Sigmoid colon (tissue), 7 donors: ENCODE measurements around the gene CORO6. TPM values are rescaled to one million over a fixed set of nuclear protein-coding genes. Genes with fewer than 3 reads are reported as not detected.

Experiments
- DNase-seq: peaks from one replicate; pipeline ENCODE4 v3.0.0-alpha.2; 2019
- H3K27ac ChIP-seq, 4 donors: fragments of 200-600 bp; sonication (generic); one replicate each; pipeline ENCODE4 v1.5.1; 2016 to 2019; ENCODE audit warnings: mild to moderate bottlenecking in 1 of 4
- H3K27me3 ChIP-seq, 3 donors: fragments of 200-600 bp; sonication (generic); one replicate each; pipeline ENCODE4 v1.5.1; 2019; ENCODE audit warnings: mild to moderate bottlenecking in 1 of 3
- H3K36me3 ChIP-seq, 4 donors: fragments of 200-600 bp; sonication (generic); one replicate each; pipeline ENCODE4 v1.5.1; 2016 to 2019
- H3K4me1 ChIP-seq, 4 donors: fragments of 200-600 bp; sonication (generic); one replicate each; pipeline ENCODE4 v1.5.1; 2017 to 2019
- H3K4me3 ChIP-seq, 4 donors: fragments of 200-600 bp; sonication (generic); one replicate each; pipeline ENCODE4 v1.5.1; 2017 to 2019; ENCODE audit warnings: mild to moderate bottlenecking in 2 of 4, moderate library complexity in 1 of 4
- H3K9me3 ChIP-seq, 4 donors: fragments of 200-600 bp in 3 of 4; sonication (generic) in 3 of 4; one replicate each; pipeline versions ENCODE4 v1.5.1 to v1.6.1; 2013 to 2019
- CTCF ChIP-seq, 4 experiments: fragments of 450-650 bp in 3 of 4; fragments of 200-600 bp in 1 of 4; IDR thresholded peaks; one replicate each; pipeline ENCODE4 v1.5.1; 2016 to 2019; ENCODE audit warnings: antibody characterized with exemption in 4 of 4, mild to moderate bottlenecking in 3 of 4, moderate library complexity in 2 of 4
- EP300 ChIP-seq, 4 donors: sonication (generic); formaldehyde crosslinking; IDR thresholded peaks; one replicate each; pipeline ENCODE4 v1.6.1; 2017; ENCODE audit warnings: antibody characterized with exemption in 4 of 4
- POLR2A ChIP-seq, 2 donors: fragments of 450-650 bp; IDR thresholded peaks; one replicate each; pipeline ENCODE4 v1.6.1; 2016; ENCODE audit warnings: antibody characterized with exemption in 2 of 2, mild to moderate bottlenecking in 2 of 2, moderate library complexity in 2 of 2
- POLR2AphosphoS5 ChIP-seq, 4 donors: sonication (generic); formaldehyde crosslinking; IDR thresholded peaks; one replicate each; pipeline ENCODE4 v1.6.1; 2017; ENCODE audit warnings: antibody characterized with exemption in 4 of 4
- WGBS, 2 donors: extraction: QIAGEN DNeasy Blood & Tissue Kit; methylation state at CpG; one replicate each; pipeline ENCODE4 v1.1.7; 2013; 5-methylcytosine and 5-hydroxymethylcytosine counted together
- intact Hi-C: fragments of 100-400 bp; cut with DNase I; formaldehyde crosslinking; loops from one replicate; pipeline ENCODE4 v1.15.1; 2023
- polyA plus RNA-seq, 3 donors: library from polyadenylated mRNA; stranded (reverse); fragments of 200-250 nt; gene quantifications; one replicate each; pipeline ENCODE4 v1.2.3, GENCODE V29; 2013
- total RNA-seq, 4 donors: library from RNA; depleted of rRNA; stranded (reverse); fragments of >200 nt; gene quantifications; one replicate each; pipeline ENCODE4 v1.1.0, GENCODE V29; 2016
- donor health status: healthy with polysubstance abuse.
- donor health status: Bipolar disorder and iron deficiency.
- donor health status: healthy.

The CORO6 gene
- total and polyA plus RNA-seq, 7 donors: 0.23 to 94.4 (median 23.9) TPM

GRCh38 chr17:29591737-29592608 is 30.7 kb downstream of the CORO6 start:
- Histone ChIP-seq H3K27ac (peak overlapping the region; percentile 78 to 92 (median 90)), H3K4me1 (peaks cover 0 to 68% (median 61%) of the 10 kb centered on the region in 4 donors), H3K27me3 (no peaks in the 10 kb centered on the region), H3K36me3 (no peaks in the 10 kb centered on the region), H3K4me3 (peak overlapping the region in 3 of 4 donors; percentile 10 to 90 (median 35)), H3K9me3 (no peaks in the 10 kb centered on the region)
- TF ChIP-seq POLR2AphosphoS5 (IDR thresholded peaks at IDR 0.05) (peak in 3 of 4 donors; percentile 27 to 44 (median 39)), EP300 (IDR thresholded peaks at IDR 0.05) (no peak), CTCF (IDR thresholded peaks at IDR 0.05) (peak; percentile 93 to 99 (median 97)), POLR2A (IDR thresholded peaks at IDR 0.05) (peak in 1 of 2 donors; percentile 39)
- 4 to 13% methylated on average over 25 of the region's 25 CpGs for WGBS, 2 donors
- intact Hi-C loops: loop anchor here (1.0 kb wide), 2 partner anchors 12 to 21 kb away; no protein-coding TSS in a partner anchor
- DNase-seq: peak; percentile 93

- TF ChIP-seq EP300 (IDR thresholded peaks at IDR 0.05): no peak
- no peak for TF ChIP-seq CTCF (IDR thresholded peaks at IDR 0.05)
- no peak for TF ChIP-seq POLR2A (IDR thresholded peaks at IDR 0.05)
- no peak for TF ChIP-seq POLR2AphosphoS5 (IDR thresholded peaks at IDR 0.05)
- H3K9me3 ChIP-seq: no peaks in the 10 kb centered on the region
- H3K27me3 ChIP-seq: no peaks in the 10 kb centered on the region
- peak overlapping the region; percentile 78 to 92 (median 90) for H3K27ac ChIP-seq
- peaks cover 0 to 74% (median 68%) of the 10 kb centered on the region in 4 donors for H3K4me1 ChIP-seq
- 18 to 49% methylated on average over 31 of the region's 31 CpGs for WGBS, 2 donors
- H3K36me3 ChIP-seq: no peaks in the 10 kb centered on the region
- peak overlapping the region in 3 of 4 donors; percentile 10 to 90 (median 35) for H3K4me3 ChIP-seq
- DNase-seq: peak; percentile 86
- intact Hi-C loops: loop anchor here (1.0 kb wide), 2 partner anchors 11 to 22 kb away; no protein-coding TSS in a partner anchor
These were observed 31.5 kb downstream of the CORO6 start for GRCh38 chr17:29591146-29591736.

- H3K36me3 ChIP-seq: no peaks in the 10 kb centered on the region
- intact Hi-C loops: loop anchor here (1.0 kb wide), 2 partner anchors 10 to 23 kb away; no protein-coding TSS in a partner anchor
- peaks cover 0 to 78% (median 71%) of the 10 kb centered on the region in 4 donors for H3K4me1 ChIP-seq
- TF ChIP-seq POLR2A (IDR thresholded peaks at IDR 0.05): no peak
- H3K27me3 ChIP-seq: no peaks in the 10 kb centered on the region
- H3K27ac ChIP-seq: peak overlapping the region; percentile 78 to 92 (median 90)
- H3K4me3 ChIP-seq: peak overlapping the region in 3 of 4 donors; percentile 51 to 90 (median 77)
- peak; percentile 77 for DNase-seq
- no peaks in the 10 kb centered on the region for H3K9me3 ChIP-seq
- WGBS, 2 donors: 46 to 69% methylated on average over 30 of the region's 30 CpGs
These were observed 32.1 kb downstream of the CORO6 start for GRCh38 chr17:29590411-29591145.

- Histone ChIP-seq H3K9me3 (no peaks in the 10 kb centered on the region), H3K4me3 (peak within 1 kb of the TSS; percentile 66 to 90 (median 83)), H3K4me1 (peaks cover 0 to 85% (median 76%) of the 10 kb centered on the region in 4 donors), H3K27me3 (no peaks in the 10 kb centered on the region), H3K27ac (peak within 1 kb of the TSS; percentile 88 to 92 (median 90)), H3K36me3 (no peaks in the 10 kb centered on the region)
- 3 to 5% methylated on average over 70 of the region's 70 CpGs for WGBS, 2 donors
- DNase-seq: peak; percentile 92
- peak; percentile 36 to 73 (median 62) for TF ChIP-seq POLR2AphosphoS5 (IDR thresholded peaks at IDR 0.05)
- no peak for TF ChIP-seq CTCF (IDR thresholded peaks at IDR 0.05)
- intact Hi-C loops: loop anchor here (2.0 kb wide), 1 partner anchor 15 kb away; no protein-coding TSS in a partner anchor
These were observed 32.9 kb downstream of the CORO6 start, which contains the start of gene GIT1 for GRCh38 chr17:29589524-29590410. TSS of gene GIT1 (minus strand) at chr17:29589648. CDS start at chr17:29589378, 270 bp downstream.
